K562 (cell line): ENCODE measurements around the gene SIK3. TPM values are rescaled to one million over a fixed set of nuclear protein-coding genes. Genes with fewer than 3 reads are reported as not detected.

ENCODE experiments used
- FOXA3 ChIP-seq, 2 experiments: fragments of 450-650 bp in 1 of 2; sonication (generic) in 1 of 2; formaldehyde crosslinking; IDR thresholded peaks in 1 of 2; conservative IDR thresholded peaks in 1 of 2; 2 replicates each; pipeline versions ENCODE4 v1.4.0 to v1.8.0; 2020 to 2022; ENCODE audit warnings: mild to moderate bottlenecking in 2 of 2, missing genetic modification reagents in 1 of 2
- NCOR1 ChIP-seq: fragments of 450-650 bp; IDR thresholded peaks from 2 replicates; pipeline ENCODE4 v1.6.1; 2016; ENCODE audit warnings: mild to moderate bottlenecking, moderate library complexity
- RREB1 ChIP-seq: fragments of 250-450 bp; sonication (Bioruptor Pico); IDR thresholded peaks from 2 replicates; pipeline ENCODE4 v1.4.0; 2020
- ZNF224 ChIP-seq: sonication (generic); formaldehyde crosslinking; IDR thresholded peaks from 2 replicates; pipeline ENCODE4 v1.8.0; 2022; ENCODE audit warnings: mild to moderate bottlenecking, missing genetic modification reagents
- polyA plus RNA-seq, 8 experiments: library from polyadenylated mRNA; depleted of rRNA in 4 of 8; stranded (reverse) in 5 of 8; unstranded in 3 of 8; fragments of >200 nt; fragmentation: Nextera tagmentation in 2 of 8; fragmentation: Illumina TruSeq in 1 of 8; extraction: Ambion mirVana in 2 of 8; extraction: Trizol in 1 of 8; gene quantifications; 2 replicates each; pipeline versions ENCODE4 v1.2.1 to v1.2.3, GENCODE V29; 2011 to 2014; ENCODE audit warnings: inconsistent platforms in 1 of 8, missing spikeins in 1 of 8
- total RNA-seq, 7 experiments: library from RNA; depleted of rRNA in 6 of 7; stranded (reverse); fragments of >200 nt in 6 of 7; fragmentation: Illumina TruSeq in 2 of 7; extraction: Trizol in 2 of 7; gene quantifications; 2 replicates each; pipeline versions ENCODE4 v1.2.1 to v1.2.3, GENCODE V29; 2011 to 2021; ENCODE audit warnings: low replicate concordance in 1 of 7

The SIK3 gene
- total and polyA plus RNA-seq, 9 of the 15 experiments (the other 6 are each of a cell fraction or from before 2014, with no cell fraction given): 1.6 to 21.6 (median 8.0) TPM

DNA sequence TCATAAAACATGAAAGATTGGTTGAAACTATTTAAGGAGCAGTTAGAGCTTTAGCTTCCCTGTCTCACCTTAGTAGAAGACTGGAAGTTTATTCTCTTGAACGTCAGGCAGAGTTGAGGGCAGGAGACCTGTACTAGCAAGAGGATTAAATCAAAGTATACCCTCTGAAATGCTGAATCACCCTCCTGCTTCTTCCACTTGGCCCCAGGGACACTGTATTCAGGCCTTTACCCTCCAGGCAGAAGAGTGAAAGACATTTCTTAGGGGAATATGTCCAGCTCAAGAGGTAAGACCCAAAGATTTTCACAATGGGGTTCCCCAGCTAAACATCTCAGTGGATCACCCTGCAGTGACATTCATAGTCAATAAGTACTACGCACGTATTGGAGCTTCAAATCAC is 287.0 kb downstream of the SIK3 start (continued):
- TF ChIP-seq RREB1 (no peak), NCOR1 (no peak), FOXA3 (CRISPR knock-in tag; conservative IDR thresholded peaks at IDR 0.05 in 1 of 2, IDR thresholded peaks at IDR 0.05 in 1 of 2) (no peak), ZNF224 (CRISPR knock-in tag) (no peak)
- TF ChIP-seq, all 486 proteins: peak for 7
